ENCODE results near the gene RYR3.

GRCh38 chr15:33476076-33476475, 165.3 kb downstream of the RYR3 start:
- TF ChIP-seq CTCF (IDR thresholded peaks at IDR 0.05) (no peak), POLR2A (IDR thresholded peaks at IDR 0.05) (no peak)

Measured in lower leg skin (tissue), 3 donors.